GM12872 (cell line): ENCODE data around the gene TECPR1.

ENCODE experiments used
- TF ChIP-seq, protein P1 (sequence below): IDR thresholded peaks from 3 replicates; pipeline ENCODE4 v1.5.1; 2011; ENCODE audit warnings: low read depth, mild to moderate bottlenecking, low read length, moderate library complexity; ENCODE audit not compliant: insufficient read depth

The TECPR1 gene

DNA sequence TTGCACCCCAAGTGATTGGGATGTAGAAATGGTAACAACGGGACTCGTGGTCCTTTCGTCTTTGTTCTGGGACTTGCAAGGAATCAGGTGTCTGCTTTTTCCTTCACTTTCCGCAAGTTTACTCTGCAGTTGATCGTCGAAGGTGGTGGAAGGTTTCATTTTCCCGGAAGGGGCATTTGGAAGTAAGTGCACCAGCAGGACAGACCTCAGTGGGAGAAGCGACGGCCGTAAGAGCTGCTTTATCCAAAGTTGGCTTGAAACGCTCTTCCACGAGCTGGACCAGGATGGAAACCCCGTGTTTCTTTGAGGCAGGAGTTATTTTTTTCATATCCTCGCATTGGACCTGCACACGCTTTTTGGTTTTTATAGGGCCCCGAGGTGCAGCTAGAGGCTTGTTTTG is 30.7 kb upstream of the TECPR1 start:
- TF ChIP-seq, protein P1, sequence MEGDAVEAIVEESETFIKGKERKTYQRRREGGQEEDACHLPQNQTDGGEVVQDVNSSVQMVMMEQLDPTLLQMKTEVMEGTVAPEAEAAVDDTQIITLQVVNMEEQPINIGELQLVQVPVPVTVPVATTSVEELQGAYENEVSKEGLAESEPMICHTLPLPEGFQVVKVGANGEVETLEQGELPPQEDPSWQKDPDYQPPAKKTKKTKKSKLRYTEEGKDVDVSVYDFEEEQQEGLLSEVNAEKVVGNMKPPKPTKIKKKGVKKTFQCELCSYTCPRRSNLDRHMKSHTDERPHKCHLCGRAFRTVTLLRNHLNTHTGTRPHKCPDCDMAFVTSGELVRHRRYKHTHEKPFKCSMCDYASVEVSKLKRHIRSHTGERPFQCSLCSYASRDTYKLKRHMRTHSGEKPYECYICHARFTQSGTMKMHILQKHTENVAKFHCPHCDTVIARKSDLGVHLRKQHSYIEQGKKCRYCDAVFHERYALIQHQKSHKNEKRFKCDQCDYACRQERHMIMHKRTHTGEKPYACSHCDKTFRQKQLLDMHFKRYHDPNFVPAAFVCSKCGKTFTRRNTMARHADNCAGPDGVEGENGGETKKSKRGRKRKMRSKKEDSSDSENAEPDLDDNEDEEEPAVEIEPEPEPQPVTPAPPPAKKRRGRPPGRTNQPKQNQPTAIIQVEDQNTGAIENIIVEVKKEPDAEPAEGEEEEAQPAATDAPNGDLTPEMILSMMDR: no peak

DNA sequence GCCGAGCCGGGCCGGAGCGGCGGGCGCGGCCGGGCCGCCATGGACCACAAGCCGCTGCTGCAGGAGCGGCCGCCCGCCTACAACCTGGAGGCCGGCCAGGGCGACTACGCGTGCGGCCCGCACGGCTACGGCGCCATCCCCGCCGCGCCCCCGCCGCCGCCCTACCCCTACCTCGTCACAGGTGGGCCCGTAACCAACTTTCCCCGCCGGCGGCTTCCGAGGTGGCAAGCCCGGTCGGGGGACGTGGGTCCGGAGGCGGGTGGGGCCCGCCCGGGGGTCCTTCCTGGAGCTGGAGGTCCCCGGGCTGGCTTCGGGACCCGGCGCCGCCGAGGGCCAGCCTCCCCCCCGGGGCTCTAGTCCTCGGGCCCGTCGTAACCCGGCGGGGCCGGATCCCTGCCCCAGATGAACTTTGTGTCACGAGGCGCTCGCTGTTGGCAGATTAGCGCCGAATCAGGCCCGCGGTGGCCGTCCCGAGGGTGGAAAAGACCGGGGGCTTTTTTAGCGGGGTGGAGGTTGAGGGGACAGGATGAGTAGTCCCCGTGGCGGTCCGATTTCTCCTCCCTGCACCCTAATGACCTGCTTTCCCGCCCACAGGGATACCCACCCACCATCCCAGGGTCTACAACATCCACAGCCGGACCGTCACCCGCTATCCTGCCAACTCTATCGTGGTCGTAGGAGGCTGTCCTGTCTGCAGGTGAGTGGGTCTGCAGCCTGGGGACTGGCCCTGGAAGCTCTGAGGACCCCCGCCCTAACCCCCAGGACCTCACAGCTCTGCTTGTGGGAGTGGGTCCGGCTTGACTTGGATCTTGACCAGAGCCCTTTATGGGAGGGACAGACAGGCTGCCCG is 29.9 kb upstream of the TECPR1 start:
- TF ChIP-seq, protein P1: no peak

DNA sequence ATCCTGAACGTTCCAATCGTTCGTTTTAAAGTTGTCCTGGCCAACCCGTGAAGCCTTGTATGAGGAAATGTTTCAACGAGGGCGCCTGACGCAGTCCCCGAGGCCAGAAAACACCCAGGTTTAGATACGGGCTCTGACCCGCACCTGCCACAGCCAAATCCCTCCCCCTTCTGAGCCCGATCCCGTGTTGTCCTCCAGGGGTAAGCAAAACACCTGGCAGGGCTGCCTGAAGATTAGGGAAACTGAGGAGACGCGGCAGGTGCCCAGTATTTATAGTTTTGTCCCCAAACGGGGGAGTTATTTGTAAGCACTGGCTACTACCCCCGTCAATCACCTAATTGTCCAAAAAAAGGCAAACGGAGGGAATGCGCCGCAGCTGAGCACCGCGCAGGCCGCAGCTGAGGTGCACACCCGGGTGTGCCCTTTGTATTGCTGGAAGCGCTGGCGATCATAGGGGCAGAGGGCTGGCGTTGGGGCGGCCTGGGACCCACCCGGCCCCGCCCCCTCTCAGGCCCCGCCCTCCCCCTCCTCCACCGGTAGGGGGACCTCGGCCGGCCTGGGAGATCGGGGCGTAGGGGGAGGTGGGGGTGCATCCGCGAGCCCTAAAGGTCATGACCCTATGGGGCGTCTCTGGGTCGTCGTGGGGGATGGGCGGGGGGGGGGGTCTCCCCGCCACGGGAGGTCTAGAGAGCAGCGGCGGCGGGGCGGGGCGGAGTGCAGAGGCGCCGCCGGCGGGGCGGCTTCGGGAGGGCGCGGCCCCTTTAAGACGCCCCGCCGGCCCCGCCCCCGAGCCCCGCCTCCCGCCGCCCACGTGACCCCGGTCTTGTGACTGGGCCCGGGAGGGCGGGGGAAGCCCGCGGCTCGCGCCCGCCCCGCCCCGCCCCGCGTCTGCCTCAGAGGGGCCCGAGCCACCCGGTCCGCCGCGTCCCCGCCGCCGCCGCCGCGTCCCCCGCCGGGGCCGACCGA is 29.0 kb upstream of the TECPR1 start, which contains the start of gene BRI3:
TSS of gene BRI3 (plus strand) at position 896 of the 966 bp plus-strand sequence. CDS start 110 bp downstream, outside the sequence.
- TF ChIP-seq, protein P1: no peak

DNA sequence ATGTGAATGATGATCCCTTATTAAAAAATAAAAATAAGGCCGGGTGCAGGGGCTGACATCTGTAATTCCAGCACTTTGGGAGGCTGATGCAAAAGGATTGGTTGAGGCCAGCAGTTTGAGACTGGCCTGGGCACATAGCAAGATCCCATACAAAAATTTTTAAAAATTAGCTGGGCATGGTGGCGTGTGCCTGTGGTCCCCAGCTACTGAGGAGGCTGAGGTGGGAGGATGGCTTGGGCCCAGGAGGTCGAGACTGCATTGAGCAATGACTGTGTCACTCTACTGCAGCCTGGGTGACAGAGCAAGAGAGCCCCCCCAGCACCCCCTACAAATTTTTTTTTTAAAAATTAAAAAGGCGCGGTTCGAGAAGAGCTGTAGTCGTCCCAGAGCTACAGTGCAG is 28.3 kb upstream of the TECPR1 start:
- TF ChIP-seq, protein P1: no peak

DNA sequence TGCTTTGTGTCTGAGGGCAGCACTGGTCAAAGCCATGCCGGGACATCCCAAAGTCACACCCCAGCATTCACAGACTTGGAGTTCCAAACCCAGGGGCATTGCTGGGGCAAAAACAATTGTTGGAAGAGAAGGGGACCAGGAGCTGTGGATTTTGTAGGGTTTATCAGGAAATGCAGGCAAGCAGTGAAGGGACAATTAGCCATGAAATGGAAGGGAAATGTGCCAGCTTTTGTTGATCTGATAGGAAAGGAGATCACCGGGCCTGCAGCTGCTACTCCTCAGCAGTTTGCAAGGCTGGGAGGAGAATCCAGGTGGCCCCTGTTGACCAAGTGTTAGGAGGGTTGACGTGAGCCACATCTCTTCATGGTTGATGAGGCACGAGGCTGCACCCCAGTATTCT is 26.9 kb upstream of the TECPR1 start:
- TF ChIP-seq, protein P1: no peak

DNA sequence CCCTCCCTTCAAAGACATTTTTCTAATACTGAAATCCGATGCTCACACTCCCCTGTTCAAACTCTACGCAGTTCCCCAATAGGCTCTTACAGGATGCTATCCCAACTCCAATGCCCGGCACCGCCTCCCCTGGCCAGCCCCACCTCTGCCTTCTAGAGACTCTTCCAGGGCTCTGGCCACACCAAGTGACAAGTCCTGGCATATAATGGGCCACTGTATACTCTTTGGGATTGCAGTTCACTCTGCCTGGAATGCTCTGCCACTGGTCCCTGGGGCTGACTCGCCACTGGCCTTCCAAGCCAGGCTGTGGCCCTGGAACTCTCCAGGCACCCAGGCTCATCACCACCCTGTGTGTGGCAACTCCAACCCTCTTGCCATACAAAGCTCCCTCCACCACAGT is 26.4 kb upstream of the TECPR1 start:
- TF ChIP-seq, protein P1: no peak

DNA sequence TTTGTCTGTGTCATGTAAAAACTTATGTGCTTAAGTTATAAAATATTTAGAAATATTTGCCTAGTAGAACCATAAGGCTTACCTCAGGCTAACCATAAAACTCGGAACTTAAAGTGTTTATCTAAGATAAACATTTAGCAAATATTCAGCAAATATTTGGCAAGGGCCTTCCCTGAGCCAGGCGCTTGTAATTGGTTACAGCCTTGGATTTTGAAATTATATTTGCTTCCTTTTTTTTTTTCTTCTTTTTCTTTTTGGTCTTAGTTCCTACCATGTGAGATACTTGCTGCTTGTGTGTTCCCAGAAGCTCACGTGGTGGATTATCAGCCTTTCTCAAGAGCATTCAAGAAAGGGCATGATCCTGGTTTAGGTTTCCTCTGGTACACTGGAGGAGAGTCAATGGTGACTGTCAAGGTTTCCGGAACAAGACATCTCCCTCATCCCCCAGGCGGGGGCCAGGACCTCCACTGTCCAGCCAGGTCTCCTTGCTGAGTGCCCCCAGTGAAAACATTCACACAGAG is 24.3 kb upstream of the TECPR1 start:
- TF ChIP-seq, protein P1: no peak
